C4-2B (cell line): ENCODE results near the gene PDS5A.

ENCODE experiments used
- H3K27ac ChIP-seq: fragments of 450-650 bp; 2 replicates; pipeline ENCODE4 v1.5.1; 2017
- CTCF ChIP-seq: fragments of 450-650 bp; conservative IDR thresholded peaks from 2 replicates; pipeline ENCODE4 v1.5.1; 2017; ENCODE audit warnings: mild to moderate bottlenecking
- ZFX ChIP-seq: fragments of 450-650 bp; IDR thresholded peaks from 2 replicates; pipeline ENCODE4 v1.6.1; 2017

PDS5A gene

GRCh38 chr4:39873823-39874222, 103.9 kb downstream of the PDS5A start:
- no peak overlapping the region for H3K27ac ChIP-seq
- TF ChIP-seq ZFX = no peak
- no peak for TF ChIP-seq CTCF

GRCh38 chr4:39865280-39865679, 112.4 kb downstream of the PDS5A start:
- TF ChIP-seq ZFX = no peak
- no peak for TF ChIP-seq CTCF
- H3K27ac ChIP-seq = no peak overlapping the region

GRCh38 chr4:39864391-39864790, 113.3 kb downstream of the PDS5A start:
- no peak for TF ChIP-seq CTCF
- TF ChIP-seq ZFX = no peak
- no peak overlapping the region for H3K27ac ChIP-seq

GRCh38 chr4:39860804-39861203, 116.9 kb downstream of the PDS5A start:
- TF ChIP-seq ZFX (no peak), CTCF (no peak)
- H3K27ac ChIP-seq = no peak overlapping the region

GRCh38 chr4:39855909-39856512, 121.7 kb downstream of the PDS5A start:
- H3K27ac ChIP-seq = peak overlapping the region; percentile 7; the same call in 1 of the 2 replicates
- TF ChIP-seq CTCF (no peak), ZFX (no peak)

- TF ChIP-seq ZFX = no peak
- no peak for TF ChIP-seq CTCF
- no peak overlapping the region for H3K27ac ChIP-seq
These were observed 125.1 kb downstream of the PDS5A start for GRCh38 chr4:39852636-39853035.

- no peak overlapping the region for H3K27ac ChIP-seq
- TF ChIP-seq ZFX (no peak), CTCF (no peak)
These were observed 127.0 kb downstream of the PDS5A start for GRCh38 chr4:39850727-39851126.
